CD4-positive, alpha-beta memory T cell (primary cell): ENCODE data around the gene S100B. TPM values are rescaled to one million over a fixed set of nuclear protein-coding genes. Genes with fewer than 3 reads are reported as not detected.

ENCODE experiments used
- CTCF ChIA-PET: fragments of 350-600 bp; sonication (Branson Sonifier 250); formaldehyde crosslinking; loops from one replicate; lab custom pipeline; 2021; ENCODE audit warnings: inconsistent platforms; ENCODE audit not compliant: partially characterized antibody; lab: Charles Lee
- POLR2A ChIA-PET: fragments of 350-600 bp; sonication (Branson Sonifier 250); formaldehyde crosslinking; loops from one replicate; lab custom pipeline; 2021; ENCODE audit not compliant: partially characterized antibody; lab: Charles Lee
- DNase-seq, 5 donors: peaks; one replicate each; pipeline versions ENCODE4 v3.0.0 to v3.0.0-alpha.2; 2020 to 2022; ENCODE audit warnings: mixed read lengths in 1 of 5
- H3K27ac ChIP-seq: one replicate; pipeline ENCODE4 v1.7.0; 2013; ENCODE audit warnings: low read depth, low read length
- H3K27me3 ChIP-seq: 2 replicates; pipeline ENCODE4 v1.7.0; 2013; ENCODE audit warnings: mild to moderate bottlenecking, low read length, moderate library complexity; ENCODE audit not compliant: insufficient read depth
- H3K36me3 ChIP-seq: 2 replicates; pipeline ENCODE4 v1.7.0; 2013; ENCODE audit warnings: mild to moderate bottlenecking, low read length, moderate library complexity; ENCODE audit not compliant: insufficient read depth
- H3K4me1 ChIP-seq: 2 replicates; pipeline ENCODE4 v1.7.0; 2013; ENCODE audit warnings: mild to moderate bottlenecking, low read length, moderate library complexity; ENCODE audit not compliant: insufficient read depth
- H3K4me3 ChIP-seq, 2 donors: one replicate each; pipeline ENCODE4 v1.7.0; 2013; ENCODE audit warnings: low read length in 2 of 2, mild to moderate bottlenecking in 1 of 2
- H3K9me3 ChIP-seq, 2 donors: one replicate each; pipeline ENCODE4 v1.7.0; 2013; ENCODE audit warnings: low read length in 2 of 2, control low read depth in 1 of 2; ENCODE audit not compliant: control insufficient read depth in 1 of 2
- H3K27ac Mint-ChIP-seq, 7 donors: one replicate each; pipeline ENCODE4 v1.8.0; 2020 to 2021; ENCODE audit warnings: mixed read lengths in 7 of 7, mild to moderate bottlenecking in 6 of 7, inconsistent platforms in 3 of 7, moderate library complexity in 3 of 7
- H3K27me3 Mint-ChIP-seq, 2 donors: one replicate each; pipeline ENCODE4 v1.8.0; 2020 to 2021; ENCODE audit warnings: mixed read lengths in 2 of 2
- H3K36me3 Mint-ChIP-seq, 2 donors: one replicate each; pipeline ENCODE4 v1.8.0; 2020 to 2021; ENCODE audit warnings: mixed read lengths in 2 of 2, inconsistent platforms in 1 of 2, mild to moderate bottlenecking in 1 of 2
- H3K4me1 Mint-ChIP-seq, 4 donors: one replicate each; pipeline ENCODE4 v1.8.0; 2020 to 2021; ENCODE audit warnings: mixed read lengths in 4 of 4, mild to moderate bottlenecking in 1 of 4
- H3K4me3 Mint-ChIP-seq, 8 donors: one replicate each; pipeline ENCODE4 v1.8.0; 2020 to 2021; ENCODE audit warnings: mixed read lengths in 8 of 8, mild to moderate bottlenecking in 7 of 8, moderate library complexity in 6 of 8, inconsistent platforms in 3 of 8
- H3K9me3 Mint-ChIP-seq, 8 donors: one replicate each; pipeline ENCODE4 v1.8.0; 2020 to 2021; ENCODE audit warnings: mixed read lengths in 8 of 8, mild to moderate bottlenecking in 5 of 8, inconsistent platforms in 3 of 8, moderate library complexity in 1 of 8
- intact Hi-C: fragments of 100-400 bp; cut with micrococcal nuclease; formaldehyde crosslinking; loops from one replicate; pipeline ENCODE4 v1.15.1; 2023
- polyA plus RNA-seq, 2 donors: library from polyadenylated mRNA; unstranded; fragments of 300-500 nt; fragmentation: Illumina TruSeq; gene quantifications; one replicate each; pipeline ENCODE4 v1.2.3, GENCODE V29; 2021
- total RNA-seq, 2 experiments: library from RNA; stranded (reverse); gene quantifications; one replicate each; pipeline ENCODE4 v1.2.3, GENCODE V29; 2021

S100B gene
- total RNA-seq: not detected
- polyA plus RNA-seq: under 1 TPM; 0.54 to 0.73 TPM

GRCh38 chr21:46604975-46605766 is at the start of gene S100B:
TSS of gene S100B (minus strand) at chr21:46605082. CDS start at chr21:46602415, 2,667 bp downstream.
- no peak within 1 kb of the TSS for H3K4me3 ChIP-seq
- Mint-ChIP-seq H3K4me3 (peak within 1 kb of the TSS in 7 of 8 donors; percentile 51 to 85 (median 73)), H3K9me3 (peaks cover 0 to 8% (median under 1%) of the 10 kb centered on the region in 8 donors), H3K36me3 (no peaks in the 10 kb centered on the region), H3K27ac (peak within 1 kb of the TSS; percentile 64 to 92 (median 81)), H3K4me1 (peaks cover 25 to 65% (median 33%) of the 10 kb centered on the region in 4 donors), H3K27me3 (no peaks in the 10 kb centered on the region)
- DNase-seq: no peak
- H3K36me3 ChIP-seq: no peaks in the 10 kb centered on the region
- H3K27ac ChIP-seq: no peak within 1 kb of the TSS
- H3K4me1 ChIP-seq: peaks cover 24% of the 10 kb centered on the region
- ChIA-PET CTCF (interaction anchor here (1.0 kb wide), 1 partner anchor 38 kb away, joined by 3 read pairs; no protein-coding TSS in a partner anchor), POLR2A (interaction anchor here (0.6 to 2.7 kb wide), 9 partner anchors 13 to 146 kb away, joined by 3 to 26 read pairs (median 5); partner anchors contain the start of genes DIP2A and PRMT2)
- H3K9me3 ChIP-seq: no peaks in the 10 kb centered on the region
- no peaks in the 10 kb centered on the region for H3K27me3 ChIP-seq
- intact Hi-C loops: no loop called here

- Mint-ChIP-seq H3K9me3 (peaks cover 0 to 31% (median 21%) of the 10 kb centered on the region in 8 donors), H3K27ac (peak overlapping the region in 1 of 7 donors; percentile 75), H3K4me1 (peaks cover 12 to 58% (median 21%) of the 10 kb centered on the region in 4 donors), H3K27me3 (no peaks in the 10 kb centered on the region), H3K4me3 (no peak overlapping the region), H3K36me3 (peaks cover 94% of the 10 kb centered on the region in 2 donors)
- H3K4me1 ChIP-seq: peaks cover 7% of the 10 kb centered on the region
- no peak overlapping the region for H3K4me3 ChIP-seq
- intact Hi-C loops: no loop called here
- peaks cover 0 to 14% of the 10 kb centered on the region in 2 donors for H3K9me3 ChIP-seq
- peaks cover 85% of the 10 kb centered on the region for H3K36me3 ChIP-seq
- ChIA-PET POLR2A (no interaction called here), CTCF (no interaction called here)
- no peak overlapping the region for H3K27ac ChIP-seq
- no peaks in the 10 kb centered on the region for H3K27me3 ChIP-seq
- no peak for DNase-seq
Observed at GRCh38 chr21:46651121-46651520, 46.2 kb upstream of the S100B start.

GRCh38 chr21:46650476-46651098 is 45.7 kb upstream of the S100B start:
- Histone ChIP-seq H3K36me3 (peaks cover 90% of the 10 kb centered on the region), H3K27ac (no peak overlapping the region), H3K9me3 (peaks cover 0 to 14% of the 10 kb centered on the region in 2 donors), H3K4me1 (peaks cover 7% of the 10 kb centered on the region), H3K4me3 (no peak overlapping the region), H3K27me3 (no peaks in the 10 kb centered on the region)
- DNase-seq: no peak
- peaks cover 0 to 25% (median 16%) of the 10 kb centered on the region in 8 donors for H3K9me3 Mint-ChIP-seq
- peaks cover 15 to 58% (median 22%) of the 10 kb centered on the region in 4 donors for H3K4me1 Mint-ChIP-seq
- H3K27me3 Mint-ChIP-seq: no peaks in the 10 kb centered on the region
- ChIA-PET CTCF (no interaction called here), POLR2A (no interaction called here)
- no peak overlapping the region for H3K4me3 Mint-ChIP-seq
- intact Hi-C loops: no loop called here
- peaks cover 94% of the 10 kb centered on the region in 2 donors for H3K36me3 Mint-ChIP-seq
- peak overlapping the region in 4 of 7 donors; percentile 41 to 75 (median 66) for H3K27ac Mint-ChIP-seq

DNA sequence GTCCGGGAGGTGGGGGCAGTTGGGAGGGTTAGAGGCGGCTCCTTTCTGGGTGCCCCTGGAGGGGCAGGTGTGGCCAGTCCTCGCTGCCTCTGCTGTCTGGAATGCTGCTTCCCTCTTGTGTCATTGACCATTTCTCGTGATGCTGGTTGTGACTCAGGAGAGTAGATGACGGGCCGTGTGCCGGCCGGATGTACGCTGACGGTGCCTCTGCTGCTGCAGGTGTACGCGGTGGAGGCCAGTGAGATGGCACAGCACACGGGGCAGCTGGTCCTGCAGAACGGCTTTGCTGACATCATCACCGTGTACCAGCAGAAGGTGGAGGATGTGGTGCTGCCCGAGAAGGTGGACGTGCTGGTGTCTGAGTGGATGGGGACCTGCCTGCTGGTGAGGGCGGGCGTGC is 44.5 kb upstream of the S100B start:
- POLR2A ChIA-PET: no interaction called here
- H3K36me3 Mint-ChIP-seq: peaks cover 86 to 91% of the 10 kb centered on the region in 2 donors
- no peak overlapping the region for H3K4me3 Mint-ChIP-seq

DNA sequence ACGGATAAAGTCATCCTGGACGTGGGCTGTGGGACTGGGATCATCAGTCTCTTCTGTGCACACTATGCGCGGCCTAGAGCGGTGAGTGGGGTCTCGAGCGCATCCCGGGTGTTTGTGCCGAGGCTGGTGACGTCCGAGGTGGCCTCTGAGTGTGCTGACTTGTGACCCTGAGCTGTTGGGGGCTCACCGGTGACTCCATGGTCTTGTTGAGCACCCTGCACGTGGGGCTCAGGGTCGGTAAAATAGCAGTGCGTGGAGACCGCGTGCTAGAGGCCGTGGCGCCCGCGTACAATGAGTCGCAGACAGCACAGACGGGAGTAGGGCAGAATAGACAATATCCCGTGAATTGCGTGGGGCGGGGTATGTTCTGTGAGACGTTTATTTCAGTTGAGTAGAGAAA is 43.7 kb upstream of the S100B start:
- DNase-seq: no peak
- Mint-ChIP-seq H3K36me3 (peaks cover 79 to 90% of the 10 kb centered on the region in 2 donors), H3K9me3 (peaks cover 0 to 10% (median 2%) of the 10 kb centered on the region in 8 donors), H3K27me3 (no peaks in the 10 kb centered on the region), H3K4me3 (no peak overlapping the region), H3K4me1 (peaks cover 15 to 60% (median 22%) of the 10 kb centered on the region in 4 donors), H3K27ac (peak overlapping the region in 1 of 7 donors; percentile 17)
- no peak overlapping the region for H3K27ac ChIP-seq
- ChIA-PET POLR2A (no interaction called here), CTCF (no interaction called here)
- intact Hi-C loops: no loop called here
- H3K27me3 ChIP-seq: no peaks in the 10 kb centered on the region
- H3K36me3 ChIP-seq: peaks cover 90% of the 10 kb centered on the region
- H3K4me1 ChIP-seq: peaks cover 7% of the 10 kb centered on the region
- no peak overlapping the region for H3K4me3 ChIP-seq
- no peaks in the 10 kb centered on the region for H3K9me3 ChIP-seq

More for the DNA sequence above, 44.5 kb upstream of the S100B start:
- intact Hi-C loops: no loop called here
- Histone ChIP-seq H3K27me3 (no peaks in the 10 kb centered on the region), H3K4me1 (peaks cover 7% of the 10 kb centered on the region), H3K9me3 (peaks cover 0 to 2% of the 10 kb centered on the region in 2 donors), H3K4me3 (no peak overlapping the region), H3K27ac (no peak overlapping the region), H3K36me3 (peaks cover 90% of the 10 kb centered on the region)
- Mint-ChIP-seq H3K27me3 (no peaks in the 10 kb centered on the region), H3K9me3 (peaks cover 0 to 15% (median 5%) of the 10 kb centered on the region in 8 donors), H3K4me1 (peaks cover 15 to 60% (median 22%) of the 10 kb centered on the region in 4 donors), H3K27ac (peak overlapping the region in 2 of 7 donors; percentile 57 to 68)
- DNase-seq: no peak
- CTCF ChIA-PET: no interaction called here

- peak overlapping the region in 1 of 8 donors; percentile 31 for H3K4me3 Mint-ChIP-seq
- ChIA-PET POLR2A (interaction anchor here (1.7 kb wide), 1 partner anchor 9 kb away, joined by 4 read pairs; no protein-coding TSS in a partner anchor), CTCF (interaction anchor here (0.9 kb wide), 1 partner anchor 10 kb away, joined by 3 read pairs; no protein-coding TSS in a partner anchor)
- Histone ChIP-seq H3K4me1 (peaks cover 7% of the 10 kb centered on the region), H3K9me3 (no peaks in the 10 kb centered on the region), H3K36me3 (peaks cover 83% of the 10 kb centered on the region), H3K27ac (no peak overlapping the region), H3K27me3 (no peaks in the 10 kb centered on the region), H3K4me3 (no peak overlapping the region)
- peaks cover 71 to 79% of the 10 kb centered on the region in 2 donors for H3K36me3 Mint-ChIP-seq
- H3K27ac Mint-ChIP-seq: peak overlapping the region in 3 of 7 donors; percentile 22 to 36 (median 35)
- intact Hi-C loops: no loop called here
- H3K27me3 Mint-ChIP-seq: no peaks in the 10 kb centered on the region
- H3K9me3 Mint-ChIP-seq: peaks cover 0 to 1% (median 0%) of the 10 kb centered on the region in 8 donors
- DNase-seq: no peak
- H3K4me1 Mint-ChIP-seq: peaks cover 15 to 61% (median 25%) of the 10 kb centered on the region in 4 donors
Observed at GRCh38 chr21:46646541-46647154, 41.8 kb upstream of the S100B start.
